CD4-positive, alpha-beta T cell treated with Interleukin-6 for 4 hours (primary cell): ENCODE results near the gene CRAT.

Experiments
- DNase-seq: peaks from one replicate; pipeline ENCODE4 v3.0.0-alpha.2; 2020; ENCODE audit warnings: mixed read lengths

The CRAT gene

GRCh38 chr9:129058965-129059795, 51.4 kb downstream of the CRAT start:
- DNase-seq, result no peak

- no peak for DNase-seq
Measured at GRCh38 chr9:129054163-129054851, 56.3 kb downstream of the CRAT start.

GRCh38 chr9:129053020-129053419, 57.6 kb downstream of the CRAT start:
- no peak for DNase-seq

- DNase-seq, result no peak
Measured at GRCh38 chr9:129052592-129052991, 58.0 kb downstream of the CRAT start.
